ENCODE measurements around the gene PPP3CA.

DNA sequence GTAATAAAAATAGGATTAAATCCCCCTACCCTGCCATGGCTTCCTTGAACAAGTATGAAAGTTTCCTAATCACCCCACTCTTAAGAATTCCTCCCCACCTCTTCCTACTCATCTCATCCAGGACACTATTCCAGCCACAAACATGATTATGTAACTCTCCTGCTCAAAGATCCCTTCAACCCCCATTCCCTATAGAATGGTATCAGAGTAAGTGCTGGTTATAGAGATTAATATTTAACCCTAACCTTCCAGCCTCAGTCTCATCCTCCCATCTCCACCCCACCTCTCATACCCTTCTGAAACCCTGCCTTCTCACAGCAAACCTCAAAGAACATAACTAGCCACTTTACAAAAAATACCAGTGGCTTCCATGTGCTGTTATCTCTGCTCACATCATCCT, 155.1 kb downstream of the PPP3CA start:
- TF ChIP-seq POLR2A (IDR thresholded peaks at IDR 0.05) (no peak), POLR2AphosphoS5 (IDR thresholded peaks at IDR 0.05) (no peak)
- TF ChIP-seq, protein P1, sequence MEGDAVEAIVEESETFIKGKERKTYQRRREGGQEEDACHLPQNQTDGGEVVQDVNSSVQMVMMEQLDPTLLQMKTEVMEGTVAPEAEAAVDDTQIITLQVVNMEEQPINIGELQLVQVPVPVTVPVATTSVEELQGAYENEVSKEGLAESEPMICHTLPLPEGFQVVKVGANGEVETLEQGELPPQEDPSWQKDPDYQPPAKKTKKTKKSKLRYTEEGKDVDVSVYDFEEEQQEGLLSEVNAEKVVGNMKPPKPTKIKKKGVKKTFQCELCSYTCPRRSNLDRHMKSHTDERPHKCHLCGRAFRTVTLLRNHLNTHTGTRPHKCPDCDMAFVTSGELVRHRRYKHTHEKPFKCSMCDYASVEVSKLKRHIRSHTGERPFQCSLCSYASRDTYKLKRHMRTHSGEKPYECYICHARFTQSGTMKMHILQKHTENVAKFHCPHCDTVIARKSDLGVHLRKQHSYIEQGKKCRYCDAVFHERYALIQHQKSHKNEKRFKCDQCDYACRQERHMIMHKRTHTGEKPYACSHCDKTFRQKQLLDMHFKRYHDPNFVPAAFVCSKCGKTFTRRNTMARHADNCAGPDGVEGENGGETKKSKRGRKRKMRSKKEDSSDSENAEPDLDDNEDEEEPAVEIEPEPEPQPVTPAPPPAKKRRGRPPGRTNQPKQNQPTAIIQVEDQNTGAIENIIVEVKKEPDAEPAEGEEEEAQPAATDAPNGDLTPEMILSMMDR (IDR thresholded peaks at IDR 0.05): no peak
